GM12891 (cell line): ENCODE measurements around the gene LMO7.

Experiments used
- DNase-seq: peaks from one replicate; pipeline ENCODE4 v3.0.0; 2011; ENCODE audit warnings: low spot score; ENCODE audit not compliant: insufficient read length
- FAIRE-seq: peaks from 2 replicates; lab custom pipeline; 2011; peaks lifted over from hg19 to GRCh38; lab: Jason Lieb, UNC
- PAX5 ChIP-seq: IDR thresholded peaks from 2 replicates; pipeline ENCODE4 v1.6.1; 2011; ENCODE audit warnings: low read length, moderate library complexity, mild to moderate bottlenecking; ENCODE audit not compliant: insufficient read depth, severe bottlenecking
- POLR2A ChIP-seq: IDR thresholded peaks from 2 replicates; pipeline ENCODE4 v1.6.1; 2011; ENCODE audit warnings: low read depth, low read length, control low read depth
- POLR2AphosphoS5 ChIP-seq: IDR thresholded peaks from 2 replicates; pipeline ENCODE4 v1.6.1; 2011; ENCODE audit warnings: low read depth, low read length, control low read depth
- POU2F2 ChIP-seq: IDR thresholded peaks from 2 replicates; pipeline ENCODE4 v1.6.1; 2011; ENCODE audit warnings: low read depth, mild to moderate bottlenecking, control low read depth, low read length, moderate library complexity
- SPI1 ChIP-seq: IDR thresholded peaks from 2 replicates; pipeline ENCODE4 v1.6.1; 2011; ENCODE audit warnings: low read depth, low read length, control low read depth
- TAF1 ChIP-seq: IDR thresholded peaks from 2 replicates; pipeline ENCODE4 v1.6.1; 2011; ENCODE audit warnings: low read depth, low read length, control low read depth

The LMO7 gene

GRCh38 chr13:75857291-75857690 lies 221.2 kb downstream of the LMO7 start:
- FAIRE-seq (no peak), DNase-seq (no peak)
- TF ChIP-seq PAX5: no peak
- no peak for TF ChIP-seq POLR2A
- TF ChIP-seq POU2F2: no peak
- no peak for TF ChIP-seq SPI1
- no peak for TF ChIP-seq POLR2AphosphoS5
- no peak for TF ChIP-seq TAF1

DNA sequence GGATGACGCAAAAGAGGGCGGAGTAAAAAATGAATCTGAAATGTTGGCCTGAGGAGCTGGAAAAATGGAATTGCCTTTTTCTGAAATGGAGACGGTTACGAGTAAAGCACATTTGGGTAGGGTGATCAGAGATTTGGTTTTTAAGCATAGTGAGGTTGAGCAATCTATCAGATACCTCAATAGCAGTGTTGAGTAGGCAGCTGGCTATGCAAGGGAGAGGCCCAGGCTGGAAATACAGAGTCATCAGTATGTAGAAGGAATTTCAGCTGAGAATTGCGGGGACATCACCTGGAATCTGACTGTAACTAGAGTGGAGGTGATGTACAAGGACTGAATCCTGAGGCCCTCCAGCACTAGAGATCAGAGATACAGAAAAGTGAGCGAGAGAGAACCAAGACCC lies 224.8 kb downstream of the LMO7 start:
- DNase-seq (no peak), FAIRE-seq (no peak)
- TF ChIP-seq POU2F2: no peak

GRCh38 chr13:75861786-75862185 lies 225.7 kb downstream of the LMO7 start:
- FAIRE-seq (no peak), DNase-seq (no peak)
- TF ChIP-seq TAF1 (no peak), PAX5 (no peak), POU2F2 (no peak), SPI1 (no peak), POLR2AphosphoS5 (no peak), POLR2A (no peak)

DNA sequence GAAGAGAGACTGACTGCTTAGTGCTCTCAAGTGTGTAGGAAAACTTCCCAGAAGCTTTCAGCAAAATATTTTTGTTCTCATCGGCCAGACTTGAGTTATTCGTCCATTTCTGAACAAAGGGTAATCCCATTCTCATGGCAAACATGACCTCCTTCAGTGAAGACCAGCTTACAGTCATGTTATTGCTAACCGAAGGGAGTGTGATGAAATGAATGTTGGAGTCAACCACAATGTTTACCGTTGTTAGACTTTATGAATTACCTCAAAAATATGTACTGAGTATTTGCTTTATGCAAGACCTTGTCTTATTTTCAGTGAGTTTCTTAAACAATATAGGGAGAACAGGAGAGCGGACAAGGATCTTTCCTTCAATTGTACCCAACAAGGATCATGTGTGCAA lies 228.6 kb downstream of the LMO7 start:
- DNase-seq: no peak
- TF ChIP-seq PAX5 (no peak), POU2F2 (no peak)
- FAIRE-seq: no peak

GRCh38 chr13:75867379-75868117 lies 231.4 kb downstream of the LMO7 start:
- FAIRE-seq (peak; percentile 16), DNase-seq (no peak)
- TF ChIP-seq SPI1 (no peak), POLR2AphosphoS5 (no peak), POLR2A (no peak), TAF1 (no peak)

- FAIRE-seq (peak; percentile 62), DNase-seq (no peak)
- TF ChIP-seq POU2F2 (no peak), SPI1 (no peak), POLR2AphosphoS5 (no peak), PAX5 (no peak), POLR2A (no peak), TAF1 (no peak)
These were observed 233.9 kb downstream of the LMO7 start for GRCh38 chr13:75869981-75870380.

- peak; percentile 9 for FAIRE-seq
- TF ChIP-seq SPI1 (peak; percentile 12; the same call in 1 of the 2 replicates), POLR2A (no peak)
- DNase-seq: no peak
These were observed 234.3 kb downstream of the LMO7 start for GRCh38 chr13:75870397-75870903.

- FAIRE-seq (no peak), DNase-seq (no peak)
- TF ChIP-seq POLR2A: no peak
- TF ChIP-seq PAX5: no peak
- no peak for TF ChIP-seq TAF1
- no peak for TF ChIP-seq SPI1
- TF ChIP-seq POU2F2: no peak
- TF ChIP-seq POLR2AphosphoS5: no peak
These were observed 234.9 kb downstream of the LMO7 start for GRCh38 chr13:75871059-75871458.

DNA sequence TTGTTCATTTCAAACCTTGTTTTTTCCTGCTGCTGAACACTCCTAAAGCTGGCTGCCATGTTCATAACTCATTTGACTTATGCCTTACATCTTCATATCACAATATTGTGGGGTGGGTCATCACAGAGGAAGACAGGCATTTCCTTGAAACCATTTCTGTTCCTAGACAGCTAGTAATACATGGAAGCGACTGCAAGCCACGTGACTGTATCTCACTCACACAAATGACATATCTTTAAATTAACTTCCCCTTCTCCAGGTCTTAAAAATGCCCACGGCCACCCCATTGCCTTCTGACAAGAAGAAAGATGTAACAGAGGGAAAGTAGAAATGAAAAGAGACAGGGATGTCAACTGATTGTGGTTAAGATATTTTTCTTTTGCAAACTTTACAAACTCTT lies 236.8 kb downstream of the LMO7 start:
- TF ChIP-seq TAF1 (no peak), PAX5 (no peak), SPI1 (no peak), POU2F2 (no peak), POLR2AphosphoS5 (no peak), POLR2A (no peak)
- no peak for DNase-seq
- FAIRE-seq: no peak

DNA sequence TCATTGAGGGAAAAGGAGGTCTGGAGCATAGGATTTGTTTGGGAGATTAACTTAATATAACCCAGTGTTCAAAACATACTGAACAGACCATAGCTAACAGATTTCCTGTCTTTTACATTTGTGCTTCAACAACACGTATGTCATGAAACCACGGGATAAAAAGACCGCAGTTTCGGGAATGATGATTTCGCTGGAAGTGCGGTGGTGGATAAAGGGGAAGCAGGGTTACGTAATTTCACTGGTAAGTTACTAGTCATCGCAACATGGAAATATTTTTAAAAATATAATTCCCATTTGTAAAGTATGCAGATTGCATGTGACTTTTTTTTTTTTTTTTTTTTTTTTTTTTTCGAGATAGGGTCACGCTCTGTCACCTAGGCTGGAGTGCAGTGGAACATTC lies 237.4 kb downstream of the LMO7 start:
- TF ChIP-seq SPI1: no peak
- no peak for TF ChIP-seq POU2F2
- TF ChIP-seq PAX5: no peak
- TF ChIP-seq POLR2A: no peak
- no peak for TF ChIP-seq TAF1
- TF ChIP-seq POLR2AphosphoS5: no peak
- FAIRE-seq: no peak

DNA sequence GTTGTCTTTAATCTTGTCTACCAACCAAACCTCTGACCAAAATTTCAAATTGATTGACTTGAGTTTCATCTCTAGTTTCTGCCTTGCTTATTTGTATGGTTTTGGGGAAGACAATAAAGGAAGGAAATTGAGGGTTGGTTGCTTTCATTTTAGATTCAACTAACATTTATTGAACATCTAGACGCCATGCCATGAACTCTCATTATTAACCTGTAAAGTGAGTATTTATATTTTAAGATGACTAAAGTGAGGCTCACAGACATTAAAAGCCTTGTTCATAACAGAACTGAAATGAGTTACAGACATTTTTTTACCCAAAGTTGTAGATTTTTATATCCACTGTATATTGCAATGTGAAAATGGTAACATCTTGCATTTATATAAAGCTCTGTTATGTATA lies 239.3 kb downstream of the LMO7 start:
- FAIRE-seq: no peak
- DNase-seq: no peak
- no peak for TF ChIP-seq POLR2AphosphoS5
- no peak for TF ChIP-seq PAX5
- TF ChIP-seq POU2F2: no peak
- TF ChIP-seq POLR2A: no peak
- no peak for TF ChIP-seq SPI1
- TF ChIP-seq TAF1: no peak

More for the DNA sequence above, 237.4 kb downstream of the LMO7 start:
- DNase-seq: no peak
